Measurements from ENCODE around the gene CLEC2D. TPM values are rescaled to one million over a fixed set of nuclear protein-coding genes. Genes with fewer than 3 reads are reported as not detected.
A peak's percentile ranks its signal among the peaks of the same experiment; 100 is the strongest.
"Not testable (repeated sequence)": the region's sequence is repeated elsewhere in the genome, so short reads cannot be mapped to it uniquely, and the experiment has no call there.

CLEC2D gene
- total and polyA plus RNA-seq, 2 donors (not counting 1 experiment from before 2014, with no cell fraction given), result 2.5 to 5.1 TPM

- Histone ChIP-seq H3K4me2 (ENCODE audit: extremely low read depth, insufficient read depth, low read length) (no peak overlapping the region), H3K4me1 (ENCODE audit: control insufficient read depth, extremely low read depth, insufficient read depth, low read length) (peaks cover 8% of the 10 kb centered on the region), H3K27ac (ENCODE audit: insufficient read depth, low read length) (no peak overlapping the region)
These were observed 540 bp upstream of the CLEC2D start for GRCh38 chr12:9669019-9669326.

GRCh38 chr12:9672340-9672739 is 2.8 kb downstream of the CLEC2D start:
- H2AFZ ChIP-seq (ENCODE audit: low read length); DNase-seq (ENCODE audit: low read depth in 2 of 2); H3K4me3 ChIP-seq (replicated peaks in 1 of 4; ENCODE audit: control extremely low read depth in 1 of 4, insufficient read depth in 1 of 4, low read depth in 3 of 4, low read length in 4 of 4); H3K27ac ChIP-seq (ENCODE audit: insufficient read depth, low read length); H3K27me3 ChIP-seq (ENCODE audit: control insufficient read depth, insufficient read depth, low read length); H4K20me1 ChIP-seq (ENCODE audit: control insufficient read depth, extremely low read depth, insufficient read depth, low read length); H3K36me3 ChIP-seq (ENCODE audit: control insufficient read depth, insufficient read depth, low read length); H3K9me3 ChIP-seq (ENCODE audit: control insufficient read depth, insufficient read depth, low read depth, low read length); H3K9ac ChIP-seq (ENCODE audit: insufficient read depth, low read length); H3K79me2 ChIP-seq (ENCODE audit: control insufficient read depth, insufficient read depth, low read length); H3K4me1 ChIP-seq (ENCODE audit: control insufficient read depth, extremely low read depth, insufficient read depth, low read length); H3K4me2 ChIP-seq (ENCODE audit: extremely low read depth, insufficient read depth, low read length): not testable (repeated sequence)

More at GRCh38 chr12:9669019-9669326, 540 bp upstream of the CLEC2D start:
- no peaks in the 10 kb centered on the region for H3K27me3 ChIP-seq (ENCODE audit: control insufficient read depth, insufficient read depth, low read length)
- TF ChIP-seq EZH2 (IDR thresholded peaks at IDR 0.05; ENCODE audit: low read length, missing control alignments) (no peak), CTCF (conservative IDR thresholded peaks at IDR 0.05 in 1 of 2, IDR thresholded peaks at IDR 0.05 in 1 of 2; ENCODE audit: low read depth in 1 of 2, low read length in 2 of 2) (no peak)
- no peaks in the 10 kb centered on the region for H4K20me1 ChIP-seq (ENCODE audit: control insufficient read depth, extremely low read depth, insufficient read depth, low read length)
- no peaks in the 10 kb centered on the region for H3K9me3 ChIP-seq (ENCODE audit: control insufficient read depth, insufficient read depth, low read depth, low read length)
- H3K36me3 ChIP-seq (ENCODE audit: control insufficient read depth, insufficient read depth, low read length), result no peaks in the 10 kb centered on the region
- DNase-seq (ENCODE audit: low read depth in 2 of 2), result no peak
- no peak overlapping the region for H2AFZ ChIP-seq (ENCODE audit: low read length)
- no peaks in the 10 kb centered on the region for H3K79me2 ChIP-seq (ENCODE audit: control insufficient read depth, insufficient read depth, low read length)
- no peak overlapping the region for H3K4me3 ChIP-seq (replicated peaks in 1 of 4; ENCODE audit: control extremely low read depth in 1 of 4, insufficient read depth in 1 of 4, low read depth in 3 of 4, low read length in 4 of 4)
- H3K9ac ChIP-seq (ENCODE audit: insufficient read depth, low read length), result no peak overlapping the region

GRCh38 chr12:9673404-9674225 is 4.1 kb downstream of the CLEC2D start:
- no peak overlapping the region for H3K27ac ChIP-seq (ENCODE audit: insufficient read depth, low read length)

More at GRCh38 chr12:9673404-9674225, 4.1 kb downstream of the CLEC2D start:
- Histone ChIP-seq H3K36me3 (ENCODE audit: control insufficient read depth, insufficient read depth, low read length) (no peaks in the 10 kb centered on the region), H3K79me2 (ENCODE audit: control insufficient read depth, insufficient read depth, low read length) (no peaks in the 10 kb centered on the region), H3K9ac (ENCODE audit: insufficient read depth, low read length) (no peak overlapping the region), H4K20me1 (ENCODE audit: control insufficient read depth, extremely low read depth, insufficient read depth, low read length) (no peaks in the 10 kb centered on the region), H3K27me3 (ENCODE audit: control insufficient read depth, insufficient read depth, low read length) (no peaks in the 10 kb centered on the region), H2AFZ (ENCODE audit: low read length) (peak overlapping the region; percentile 50), H3K4me3 (replicated peaks in 1 of 4; ENCODE audit: control extremely low read depth in 1 of 4, insufficient read depth in 1 of 4, low read depth in 3 of 4, low read length in 4 of 4) (no peak overlapping the region), H3K4me1 (ENCODE audit: control insufficient read depth, extremely low read depth, insufficient read depth, low read length) (peaks cover 9% of the 10 kb centered on the region), H3K4me2 (ENCODE audit: extremely low read depth, insufficient read depth, low read length) (peak overlapping the region; percentile 17), H3K9me3 (ENCODE audit: control insufficient read depth, insufficient read depth, low read depth, low read length) (no peaks in the 10 kb centered on the region)
- TF ChIP-seq EZH2 (IDR thresholded peaks at IDR 0.05; ENCODE audit: low read length, missing control alignments), result no peak
- no peak for TF ChIP-seq CTCF (conservative IDR thresholded peaks at IDR 0.05 in 1 of 2, IDR thresholded peaks at IDR 0.05 in 1 of 2; ENCODE audit: low read depth in 1 of 2, low read length in 2 of 2)
- peak; percentile 92 to 94 for DNase-seq (ENCODE audit: low read depth in 2 of 2)

Measured in fibroblast of lung (primary cell).